Measurements from ENCODE around the gene CACNA1B. TPM values are rescaled to one million over a fixed set of nuclear protein-coding genes. Genes with fewer than 3 reads are reported as not detected.

The CACNA1B gene
- total and polyA plus RNA-seq, 9 of the 15 experiments (the other 6 are each of a cell fraction or from before 2014, with no cell fraction given) = 0.01 to 0.04 TPM; not detected in 7

- Histone ChIP-seq H3K4me1 (replicated peaks in 1 of 2; ENCODE audit: control insufficient read depth in 2 of 2, insufficient read depth in 2 of 2, low read length in 2 of 2) (peaks cover 0 to 4% of the 10 kb centered on the region in 2 experiments; a peak in 2 of 5 replicates), H3K27me3 (ENCODE audit: control insufficient read depth in 2 of 2, insufficient read depth in 2 of 2, low read length in 2 of 2) (peaks cover 29 to 67% of the 10 kb centered on the region in 2 experiments)
- BruUV-seq (replicated peaks) = no TSS peak
These were observed 165.1 kb downstream of the CACNA1B start for GRCh38 chr9:138042640-138043039.

More at GRCh38 chr9:138042640-138043039, 165.1 kb downstream of the CACNA1B start:
- DNase-seq (ENCODE audit: extremely low read depth in 1 of 4, low spot score in 3 of 4) (no peak), FAIRE-seq (no peak), ATAC-seq (no peak)
- H4K20me1 ChIP-seq (replicated peaks; ENCODE audit: control insufficient read depth, insufficient read depth, low read length) = peaks cover 6% of the 10 kb centered on the region; the same call in 1 of the 2 replicates
- H3K9me3 ChIP-seq (replicated peaks; ENCODE audit: control insufficient read depth, insufficient read depth, low read depth, low read length) = no peaks in the 10 kb centered on the region
- no peak overlapping the region for H3K9ac ChIP-seq (ENCODE audit: insufficient read depth in 1 of 2, low read depth in 2 of 2, low read length in 2 of 2)
- no peaks in the 10 kb centered on the region for H3K9me1 ChIP-seq (ENCODE audit: control insufficient read depth, insufficient read depth, low read length)
- H3K36me3 ChIP-seq (ENCODE audit: control insufficient read depth, insufficient read depth, low read length) = no peaks in the 10 kb centered on the region
- H3K4me3 ChIP-seq = no peak overlapping the region
- H2AFZ ChIP-seq (ENCODE audit: low read depth, low read length) = no peak overlapping the region
- POLR2A ChIA-PET = interaction anchor here (1.5 kb wide), 1 partner anchor 9 kb away, joined by 6 read pairs; no protein-coding TSS in a partner anchor
- intact Hi-C loops (cut with micrococcal nuclease) = no loop called here
- 0% methylated on average over 8 of the region's 8 CpGs for WGBS (ENCODE audit: insufficient coverage, low coverage, missing lambda C conversion rate)
- in situ Hi-C loops (cut with MboI) = no loop called here
- no peaks in the 10 kb centered on the region for H3K79me2 ChIP-seq (ENCODE audit: control insufficient read depth, insufficient read depth, low read length)
- TF ChIP-seq STAG1 (CRISPR knock-in tag; IDR thresholded peaks at IDR 0.05; ENCODE audit: borderline replicate concordance) (no peak), PHB (CRISPR knock-in tag; IDR thresholded peaks at IDR 0.05) (no peak), BMI1 (IDR thresholded peaks at IDR 0.05; ENCODE audit: low read length) (no peak), GTF2E2 (tag; IDR thresholded peaks at IDR 0.05) (no peak), GTF2A2 (tag; IDR thresholded peaks at IDR 0.05) (no peak), CEBPZ (IDR thresholded peaks at IDR 0.05; ENCODE audit: borderline replicate concordance, low read depth, low read length) (no peak), NFRKB (IDR thresholded peaks at IDR 0.05; ENCODE audit: low read depth) (no peak), ERF (CRISPR knock-in tag; IDR thresholded peaks at IDR 0.05) (no peak), ZNF3 (CRISPR knock-in tag; IDR thresholded peaks at IDR 0.05) (no peak), ZNF174 (CRISPR knock-in tag; IDR thresholded peaks at IDR 0.05) (no peak), RBM14 (IDR thresholded peaks at IDR 0.05; ENCODE audit: borderline replicate concordance, insufficient read depth, low read depth, low read length) (no peak), ZNF785 (CRISPR knock-in tag; IDR thresholded peaks at IDR 0.05) (no peak), FOXA3 (CRISPR knock-in tag; conservative IDR thresholded peaks at IDR 0.05 in 1 of 2, IDR thresholded peaks at IDR 0.05 in 1 of 2) (no peak), NUFIP1 (IDR thresholded peaks at IDR 0.05; ENCODE audit: partially characterized antibody) (no peak)
- TF ChIP-seq, protein P1, sequence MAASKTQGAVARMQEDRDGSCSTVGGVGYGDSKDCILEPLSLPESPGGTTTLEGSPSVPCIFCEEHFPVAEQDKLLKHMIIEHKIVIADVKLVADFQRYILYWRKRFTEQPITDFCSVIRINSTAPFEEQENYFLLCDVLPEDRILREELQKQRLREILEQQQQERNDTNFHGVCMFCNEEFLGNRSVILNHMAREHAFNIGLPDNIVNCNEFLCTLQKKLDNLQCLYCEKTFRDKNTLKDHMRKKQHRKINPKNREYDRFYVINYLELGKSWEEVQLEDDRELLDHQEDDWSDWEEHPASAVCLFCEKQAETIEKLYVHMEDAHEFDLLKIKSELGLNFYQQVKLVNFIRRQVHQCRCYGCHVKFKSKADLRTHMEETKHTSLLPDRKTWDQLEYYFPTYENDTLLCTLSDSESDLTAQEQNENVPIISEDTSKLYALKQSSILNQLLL (CRISPR knock-in tag; IDR thresholded peaks at IDR 0.05; ENCODE audit: borderline replicate concordance) = no peak
- TF ChIP-seq, protein P2, sequence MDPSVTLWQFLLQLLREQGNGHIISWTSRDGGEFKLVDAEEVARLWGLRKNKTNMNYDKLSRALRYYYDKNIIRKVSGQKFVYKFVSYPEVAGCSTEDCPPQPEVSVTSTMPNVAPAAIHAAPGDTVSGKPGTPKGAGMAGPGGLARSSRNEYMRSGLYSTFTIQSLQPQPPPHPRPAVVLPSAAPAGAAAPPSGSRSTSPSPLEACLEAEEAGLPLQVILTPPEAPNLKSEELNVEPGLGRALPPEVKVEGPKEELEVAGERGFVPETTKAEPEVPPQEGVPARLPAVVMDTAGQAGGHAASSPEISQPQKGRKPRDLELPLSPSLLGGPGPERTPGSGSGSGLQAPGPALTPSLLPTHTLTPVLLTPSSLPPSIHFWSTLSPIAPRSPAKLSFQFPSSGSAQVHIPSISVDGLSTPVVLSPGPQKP (CRISPR knock-in tag; IDR thresholded peaks at IDR 0.05) = no peak
- H3K27ac ChIP-seq (ENCODE audit: extremely low read depth, low read depth, low read length) = no peak overlapping the region
- H3K4me2 ChIP-seq (ENCODE audit: insufficient read depth, low read length) = no peak overlapping the region
- CTCF ChIA-PET (ENCODE audit: low intra/inter-chr PET ratio) = no interaction called here
